ENCODE measurements around the gene LPCAT1. TPM values are rescaled to one million over a fixed set of nuclear protein-coding genes. Genes with fewer than 3 reads are reported as not detected.
"Not testable (repeated sequence)": the region's sequence is repeated elsewhere in the genome, so short reads cannot be mapped to it uniquely, and the experiment has no call there.

LPCAT1 gene
- total RNA-seq, 8 experiments from 2014 or later = 16.8 to 39.2 (median 29.8) TPM

GRCh38 chr5:1541702-1542400, 18.1 kb upstream of the LPCAT1 start:
- H3K4me3 ChIP-seq = no peak overlapping the region
- H3K4me1 ChIP-seq (replicated peaks in 1 of 2) = no peaks in the 10 kb centered on the region
- H3K27ac ChIP-seq = no peak overlapping the region
- in situ Hi-C loops (cut with MboI; ENCODE audit: low pct_unique_long_range_greater_than_20kb in 2 of 9, low sequenced_read_pairs in 9 of 9, unreplicated experiment in 9 of 9) = no loop called here
- ATAC-seq (replicated peaks in 6 of 8) = peak in 1 of 8 experiments; percentile 64
- WGBS, 10 experiments = 8 to 80% (median 56%) methylated on average over 2 to 8 of the region's 10 CpGs; no CpG with 5 or more reads in 1 of the 10 experiments

- WGBS, 10 experiments = 17 to 100% (median 83%) methylated on average over 1 to 6 of the region's 11 CpGs; no CpG with 5 or more reads in 2 of the 10 experiments
- no peak overlapping the region for H3K4me3 ChIP-seq
- no peaks in the 10 kb centered on the region for H3K4me1 ChIP-seq (replicated peaks in 1 of 2)
- ATAC-seq (replicated peaks in 6 of 8) = no peak
- H3K27ac ChIP-seq = no peak overlapping the region
- in situ Hi-C loops (cut with MboI; ENCODE audit: low pct_unique_long_range_greater_than_20kb in 2 of 9, low sequenced_read_pairs in 9 of 9, unreplicated experiment in 9 of 9) = no loop called here
These were observed 17.3 kb upstream of the LPCAT1 start for GRCh38 chr5:1540831-1541701.

DNA sequence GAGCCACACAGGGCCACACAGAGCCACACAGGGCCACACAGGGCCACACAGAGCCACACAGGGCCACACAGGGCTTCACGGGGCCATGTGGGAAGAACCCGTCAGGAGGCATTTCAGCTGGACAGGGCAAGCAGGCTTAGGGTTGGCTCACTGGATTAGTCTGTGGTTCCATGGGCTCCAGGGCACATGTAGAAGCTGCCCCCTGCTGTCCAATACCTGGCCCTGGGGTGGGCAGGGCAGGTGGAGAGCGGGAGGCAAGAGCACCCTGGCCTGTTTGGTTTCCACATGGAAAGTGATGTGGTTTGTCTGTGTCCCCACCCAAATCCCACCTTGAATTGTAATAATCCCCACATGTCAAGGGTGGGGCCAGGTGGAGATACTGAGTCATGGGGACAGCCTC, 16.4 kb upstream of the LPCAT1 start:
- peak in 1 of 8 experiments; percentile 8 for ATAC-seq (replicated peaks in 6 of 8)
- Histone ChIP-seq H3K4me3 (no peak overlapping the region), H3K27ac (no peak overlapping the region), H3K4me1 (replicated peaks in 1 of 2) (no peaks in the 10 kb centered on the region)
- WGBS, 10 experiments = 100% methylated on average over 1 of the region's 3 CpGs; no CpG with 5 or more reads in 9 of the 10 experiments
- in situ Hi-C loops (cut with MboI; ENCODE audit: low pct_unique_long_range_greater_than_20kb in 2 of 9, low sequenced_read_pairs in 9 of 9, unreplicated experiment in 9 of 9) = no loop called here

GRCh38 chr5:1539393-1540161, 15.8 kb upstream of the LPCAT1 start:
- ATAC-seq (replicated peaks in 6 of 8); H3K4me1 ChIP-seq (replicated peaks in 1 of 2); H3K27ac ChIP-seq; H3K4me3 ChIP-seq; in situ Hi-C loops (cut with MboI; ENCODE audit: low pct_unique_long_range_greater_than_20kb in 2 of 9, low sequenced_read_pairs in 9 of 9, unreplicated experiment in 9 of 9): not testable (repeated sequence)
- WGBS, 10 experiments = 50 to 100% methylated on average over 1 to 2 of the region's 8 CpGs; no CpG with 5 or more reads in 8 of the 10 experiments

DNA sequence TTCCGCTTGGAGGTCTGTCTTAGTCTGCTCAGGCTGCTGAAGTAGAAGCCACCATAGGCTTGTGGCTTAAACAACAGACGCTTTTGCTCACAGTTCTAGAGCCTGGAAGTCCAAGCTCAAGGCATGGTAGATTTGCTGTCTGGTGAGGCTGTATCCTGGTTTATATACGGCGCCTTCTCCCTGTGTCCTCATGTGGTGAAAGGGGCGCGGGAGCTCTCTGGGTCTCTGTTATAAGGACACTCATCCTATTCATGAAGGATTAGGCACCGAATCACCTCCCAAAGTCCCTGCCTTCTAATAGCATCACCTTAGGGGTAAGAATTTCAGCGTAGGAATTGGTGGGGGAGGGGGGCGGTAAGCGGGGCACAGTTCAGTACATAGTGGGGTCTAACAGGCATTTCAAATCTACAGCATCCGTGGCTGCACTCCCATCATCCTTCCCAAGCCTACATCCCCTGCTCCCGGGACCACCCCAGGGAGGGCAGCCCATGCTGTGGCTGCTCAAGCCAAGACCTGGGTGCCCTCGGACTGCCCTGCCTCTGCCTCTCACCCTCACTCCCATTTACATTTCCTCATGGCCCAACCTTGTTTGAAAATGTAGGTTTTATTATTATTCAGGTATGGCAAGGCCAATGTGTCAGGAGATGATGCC, 15.1 kb upstream of the LPCAT1 start:
- Histone ChIP-seq H3K4me3 (no peak overlapping the region), H3K4me1 (replicated peaks in 1 of 2) (no peaks in the 10 kb centered on the region), H3K27ac (no peak overlapping the region)
- in situ Hi-C loops (cut with MboI; ENCODE audit: low pct_unique_long_range_greater_than_20kb in 2 of 9, low sequenced_read_pairs in 9 of 9, unreplicated experiment in 9 of 9) = no loop called here
- WGBS, 10 experiments = 67 to 94% (median 83%) methylated on average over 1 to 8 of the region's 13 CpGs; no CpG with 5 or more reads in 5 of the 10 experiments
- no peak for ATAC-seq (replicated peaks in 6 of 8)

DNA sequence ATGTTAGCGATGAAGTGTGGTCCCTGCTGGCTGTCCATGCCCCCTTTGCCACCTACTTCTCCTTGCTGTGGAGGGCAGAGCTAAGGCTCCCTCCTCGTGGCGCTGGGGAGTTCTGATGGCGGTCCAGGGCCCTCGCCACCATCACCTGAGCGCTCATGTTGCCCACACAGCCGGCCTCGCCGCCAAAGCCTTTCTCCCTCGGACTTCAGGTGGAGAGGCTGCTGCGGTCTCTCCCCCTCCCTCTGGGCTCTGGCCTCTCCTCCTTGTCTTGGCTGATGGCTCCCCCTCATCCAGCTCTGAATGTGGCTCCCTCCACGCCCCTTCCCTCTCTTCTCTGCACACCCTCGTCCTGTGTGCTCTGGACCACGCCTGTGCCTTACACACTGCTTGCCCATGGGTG, 14.5 kb upstream of the LPCAT1 start:
- Histone ChIP-seq H3K4me1 (replicated peaks in 1 of 2) (no peaks in the 10 kb centered on the region), H3K4me3 (no peak overlapping the region), H3K27ac (no peak overlapping the region)
- in situ Hi-C loops (cut with MboI; ENCODE audit: low pct_unique_long_range_greater_than_20kb in 2 of 9, low sequenced_read_pairs in 9 of 9, unreplicated experiment in 9 of 9) = no loop called here
- ATAC-seq (replicated peaks in 6 of 8) = no peak
- WGBS, 10 experiments = 40 to 87% (median 81%) methylated on average over 1 to 12 of the region's 14 CpGs; no CpG with 5 or more reads in 5 of the 10 experiments

DNA sequence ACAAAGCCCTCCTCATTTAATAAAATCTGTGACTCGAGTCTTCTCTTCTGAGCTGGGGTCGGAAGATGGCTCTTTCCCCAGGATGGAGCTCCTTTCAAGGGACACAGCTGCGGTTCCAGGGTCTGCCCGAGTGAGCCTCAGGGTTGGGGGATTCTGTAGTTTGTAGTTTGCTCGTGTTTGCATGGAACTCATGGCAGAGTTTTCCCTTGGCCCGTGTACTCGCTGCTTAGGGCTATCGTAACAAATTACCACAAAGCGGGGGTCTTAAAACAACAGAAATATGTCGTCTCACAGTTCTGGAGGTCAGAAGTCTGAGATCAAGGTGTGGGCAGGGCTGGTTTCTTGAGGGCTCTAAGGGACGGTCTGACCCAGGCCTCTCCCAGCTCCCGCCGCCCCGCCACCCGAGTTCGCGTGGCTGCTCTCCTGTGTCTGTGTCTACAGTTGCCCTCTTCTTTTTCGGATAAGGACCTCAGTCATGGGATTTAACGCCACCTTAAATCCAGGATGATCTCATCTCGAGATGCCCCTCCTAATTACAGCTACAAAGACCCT, 13.9 kb upstream of the LPCAT1 start:
- H3K27ac ChIP-seq = no peak overlapping the region
- 70 to 97% (median 80%) methylated on average over 1 to 19 of the region's 20 CpGs; no CpG with 5 or more reads in 1 of the 10 experiments for WGBS, 10 experiments
- no peak for ATAC-seq (replicated peaks in 6 of 8)
- in situ Hi-C loops (cut with MboI; ENCODE audit: low pct_unique_long_range_greater_than_20kb in 2 of 9, low sequenced_read_pairs in 9 of 9, unreplicated experiment in 9 of 9) = no loop called here
- no peak overlapping the region for H3K4me3 ChIP-seq
- no peaks in the 10 kb centered on the region for H3K4me1 ChIP-seq (replicated peaks in 1 of 2)

GRCh38 chr5:1536871-1537602, 13.3 kb upstream of the LPCAT1 start:
- Histone ChIP-seq H3K27ac (no peak overlapping the region), H3K4me1 (replicated peaks in 1 of 2) (no peaks in the 10 kb centered on the region), H3K4me3 (no peak overlapping the region)
- WGBS, 10 experiments = 0 to 86% (median 62%) methylated on average over 2 to 6 of the region's 8 CpGs
- in situ Hi-C loops (cut with MboI; ENCODE audit: low pct_unique_long_range_greater_than_20kb in 2 of 9, low sequenced_read_pairs in 9 of 9, unreplicated experiment in 9 of 9) = no loop called here
- ATAC-seq (replicated peaks in 6 of 8) = peak in 1 of 8 experiments; percentile 55

DNA sequence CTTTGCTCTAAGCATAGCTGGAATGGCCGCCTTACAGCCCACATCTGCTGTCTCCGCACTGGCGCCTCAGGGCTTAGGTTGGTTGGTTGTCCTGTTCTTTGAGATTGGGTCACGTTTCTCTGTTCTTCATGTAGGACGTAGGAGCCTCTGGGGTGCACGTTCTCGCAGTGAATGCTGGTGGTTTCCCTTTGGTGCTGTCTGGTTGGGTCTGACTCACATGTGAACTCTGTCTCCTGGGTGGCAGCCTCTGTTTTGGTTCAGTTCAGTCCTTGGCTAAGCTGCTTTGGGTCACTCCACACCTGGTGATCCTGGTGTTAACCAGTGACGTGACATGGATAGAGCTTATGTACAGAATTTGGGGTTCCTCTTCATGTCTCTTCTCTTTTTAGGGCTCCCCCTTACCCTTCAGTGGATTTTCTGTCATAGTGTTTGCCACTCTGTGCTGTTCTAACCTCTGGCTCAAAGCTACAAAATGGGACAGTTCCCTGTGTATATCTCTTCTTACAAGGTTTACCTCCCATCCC, 12.6 kb upstream of the LPCAT1 start:
- ATAC-seq (replicated peaks in 6 of 8) = peak in 2 of 8 experiments; percentile 17 to 40
- Histone ChIP-seq H3K27ac (no peak overlapping the region), H3K4me1 (replicated peaks in 1 of 2) (no peaks in the 10 kb centered on the region), H3K4me3 (no peak overlapping the region)
- WGBS, 10 experiments = 40 to 97% (median 80%) methylated on average over 1 to 8 of the region's 8 CpGs; no CpG with 5 or more reads in 3 of the 10 experiments
- in situ Hi-C loops (cut with MboI; ENCODE audit: low pct_unique_long_range_greater_than_20kb in 2 of 9, low sequenced_read_pairs in 9 of 9, unreplicated experiment in 9 of 9) = no loop called here

- no peak overlapping the region for H3K27ac ChIP-seq
- no peak overlapping the region for H3K4me3 ChIP-seq
- in situ Hi-C loops (cut with MboI; ENCODE audit: low pct_unique_long_range_greater_than_20kb in 2 of 9, low sequenced_read_pairs in 9 of 9, unreplicated experiment in 9 of 9) = no loop called here
- no peak for ATAC-seq (replicated peaks in 6 of 8)
- 57 to 100% (median 74%) methylated on average over 2 to 3 of the region's 3 CpGs for WGBS, 10 experiments
- no peaks in the 10 kb centered on the region for H3K4me1 ChIP-seq (replicated peaks in 1 of 2)
These were observed 11.9 kb upstream of the LPCAT1 start for GRCh38 chr5:1535646-1536045.

DNA sequence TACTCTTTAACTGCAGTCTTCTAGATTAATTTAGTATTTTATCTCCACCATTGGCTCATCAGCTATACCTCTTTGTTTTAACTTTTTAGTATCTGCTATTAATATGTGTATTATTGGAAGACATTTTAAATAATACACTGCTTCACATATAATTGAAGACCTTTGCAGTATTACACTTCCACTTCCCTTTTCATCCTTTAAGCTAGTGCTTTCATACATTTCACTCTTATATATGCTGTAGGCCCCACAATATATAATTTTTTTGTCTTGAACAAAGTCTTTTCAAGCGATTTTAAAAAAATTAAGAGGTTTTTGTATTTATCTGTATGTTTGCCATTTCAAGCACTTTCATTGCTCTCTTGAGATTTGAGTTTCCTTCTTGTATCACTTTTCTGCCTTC, 8.6 kb upstream of the LPCAT1 start:
- in situ Hi-C loops (cut with MboI; ENCODE audit: low pct_unique_long_range_greater_than_20kb in 2 of 9, low sequenced_read_pairs in 9 of 9, unreplicated experiment in 9 of 9) = no loop called here
- no peaks in the 10 kb centered on the region for H3K4me1 ChIP-seq (replicated peaks in 1 of 2)
- H3K27ac ChIP-seq = no peak overlapping the region
- 7 to 58% (median 33%) methylated on average over 1 of the region's 1 CpG; no CpG with 5 or more reads in 1 of the 10 experiments for WGBS, 10 experiments
- ATAC-seq (replicated peaks in 6 of 8) = no peak
- H3K4me3 ChIP-seq = no peak overlapping the region

Measured in motor neuron (in vitro differentiated cells).